Neural progenitor cell (in vitro differentiated cells): ENCODE data around the gene DMAC2L.

ENCODE experiments used
- CTCF ChIP-seq: fragments of 200-600 bp; sonication (generic); IDR thresholded peaks from 2 replicates; pipeline ENCODE4 v1.5.1; 2017; ENCODE audit warnings: antibody characterized with exemption, mild to moderate bottlenecking
- EZH2 ChIP-seq: fragments of 200-600 bp; sonication (generic); IDR thresholded peaks from 2 replicates; pipeline ENCODE4 v1.6.1; 2017; ENCODE audit warnings: antibody characterized with exemption, mild to moderate bottlenecking, moderate library complexity

DNA sequence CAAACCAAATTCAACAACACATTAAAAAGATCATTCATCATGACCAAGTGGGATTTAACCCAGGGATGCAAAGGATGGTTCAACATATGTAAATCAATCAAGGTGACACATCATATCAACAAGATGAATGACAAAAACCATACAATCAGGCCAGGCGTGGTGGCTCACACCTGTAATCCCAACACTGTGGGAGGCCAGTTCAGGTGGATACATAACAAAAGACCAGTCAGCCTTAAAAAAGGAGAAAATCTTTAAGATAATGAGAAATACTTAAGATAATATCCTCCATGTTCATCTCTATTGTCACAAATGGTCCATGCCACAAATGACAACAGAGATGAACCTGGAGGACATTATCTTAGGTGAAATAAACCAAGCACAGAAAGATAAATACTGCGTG is 12.5 kb upstream of the DMAC2L start:
- no peak for TF ChIP-seq CTCF
- TF ChIP-seq EZH2: no peak
